GM12801 (cell line): ENCODE data around the gene PTDSS2.

ENCODE experiments used
- CTCF ChIP-seq: IDR thresholded peaks from one replicate; pipeline ENCODE4 v1.5.1; 2011; ENCODE audit warnings: control low read depth; ENCODE audit not compliant: insufficient read length; ENCODE audit errors: extremely low read depth

The PTDSS2 gene

GRCh38 chr11:539971-540481 lies 89.9 kb downstream of the PTDSS2 start:
- TF ChIP-seq CTCF: no peak
